Ishikawa (cell line): ENCODE results near the gene ASXL1.
A peak's percentile ranks its signal among the peaks of the same experiment; 100 is the strongest.

Source experiments
- CEBPB ChIP-seq: IDR thresholded peaks from 2 replicates; pipeline ENCODE4 v1.6.1; 2012
- CREB1 ChIP-seq: IDR thresholded peaks from 2 replicates; pipeline ENCODE4 v1.6.1; 2012; ENCODE audit warnings: low read depth
- EGR1 ChIP-seq: IDR thresholded peaks from 2 replicates; pipeline ENCODE4 v1.6.1; 2012
- EP300 ChIP-seq: IDR thresholded peaks from 2 replicates; pipeline ENCODE4 v1.6.1; 2012; ENCODE audit warnings: borderline replicate concordance
- FOXM1 ChIP-seq: IDR thresholded peaks from 2 replicates; pipeline ENCODE4 v1.6.1; 2012; ENCODE audit warnings: low read depth, borderline replicate concordance
- NFIC ChIP-seq: IDR thresholded peaks from 2 replicates; pipeline ENCODE4 v1.6.1; 2012
- RAD21 ChIP-seq: IDR thresholded peaks from 2 replicates; pipeline ENCODE4 v1.6.1; 2012; ENCODE audit warnings: low read depth
- TAF1 ChIP-seq: IDR thresholded peaks from 2 replicates; pipeline ENCODE4 v1.6.1; 2012; ENCODE audit warnings: low read depth, mild to moderate bottlenecking
- TCF12 ChIP-seq: IDR thresholded peaks from 2 replicates; pipeline ENCODE4 v1.6.1; 2012; ENCODE audit warnings: low read depth
- TEAD4 ChIP-seq: IDR thresholded peaks from 2 replicates; pipeline ENCODE4 v1.6.1; 2012
- YY1 ChIP-seq: IDR thresholded peaks from 2 replicates; pipeline ENCODE4 v1.6.1; 2012; ENCODE audit warnings: low read depth
- ZBTB7A ChIP-seq: IDR thresholded peaks from 2 replicates; pipeline ENCODE4 v1.6.1; 2012; ENCODE audit warnings: low read depth
- TF ChIP-seq, protein P1 (sequence below): IDR thresholded peaks from 2 replicates; pipeline ENCODE4 v1.6.1; 2012; ENCODE audit warnings: low read depth, mild to moderate bottlenecking
- TF ChIP-seq, protein P2 (sequence below): IDR thresholded peaks from 2 replicates; pipeline ENCODE4 v1.6.1; 2012
- TF ChIP-seq, protein P3 (sequence below): IDR thresholded peaks from 2 replicates; pipeline ENCODE4 v1.6.1; 2012

Gene ASXL1

DNA sequence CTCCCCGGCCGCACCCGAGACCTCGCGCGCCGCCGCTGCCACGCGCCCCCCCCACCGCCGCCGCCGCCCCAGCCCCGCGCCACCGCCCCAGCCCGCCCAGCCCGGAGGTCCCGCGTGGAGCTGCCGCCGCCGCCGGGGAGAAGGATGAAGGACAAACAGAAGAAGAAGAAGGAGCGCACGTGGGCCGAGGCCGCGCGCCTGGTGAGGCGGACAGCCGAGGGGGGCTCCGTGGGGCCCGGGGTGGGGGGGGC lies 426 bp downstream of the ASXL1 start:
- TF ChIP-seq, protein P1, sequence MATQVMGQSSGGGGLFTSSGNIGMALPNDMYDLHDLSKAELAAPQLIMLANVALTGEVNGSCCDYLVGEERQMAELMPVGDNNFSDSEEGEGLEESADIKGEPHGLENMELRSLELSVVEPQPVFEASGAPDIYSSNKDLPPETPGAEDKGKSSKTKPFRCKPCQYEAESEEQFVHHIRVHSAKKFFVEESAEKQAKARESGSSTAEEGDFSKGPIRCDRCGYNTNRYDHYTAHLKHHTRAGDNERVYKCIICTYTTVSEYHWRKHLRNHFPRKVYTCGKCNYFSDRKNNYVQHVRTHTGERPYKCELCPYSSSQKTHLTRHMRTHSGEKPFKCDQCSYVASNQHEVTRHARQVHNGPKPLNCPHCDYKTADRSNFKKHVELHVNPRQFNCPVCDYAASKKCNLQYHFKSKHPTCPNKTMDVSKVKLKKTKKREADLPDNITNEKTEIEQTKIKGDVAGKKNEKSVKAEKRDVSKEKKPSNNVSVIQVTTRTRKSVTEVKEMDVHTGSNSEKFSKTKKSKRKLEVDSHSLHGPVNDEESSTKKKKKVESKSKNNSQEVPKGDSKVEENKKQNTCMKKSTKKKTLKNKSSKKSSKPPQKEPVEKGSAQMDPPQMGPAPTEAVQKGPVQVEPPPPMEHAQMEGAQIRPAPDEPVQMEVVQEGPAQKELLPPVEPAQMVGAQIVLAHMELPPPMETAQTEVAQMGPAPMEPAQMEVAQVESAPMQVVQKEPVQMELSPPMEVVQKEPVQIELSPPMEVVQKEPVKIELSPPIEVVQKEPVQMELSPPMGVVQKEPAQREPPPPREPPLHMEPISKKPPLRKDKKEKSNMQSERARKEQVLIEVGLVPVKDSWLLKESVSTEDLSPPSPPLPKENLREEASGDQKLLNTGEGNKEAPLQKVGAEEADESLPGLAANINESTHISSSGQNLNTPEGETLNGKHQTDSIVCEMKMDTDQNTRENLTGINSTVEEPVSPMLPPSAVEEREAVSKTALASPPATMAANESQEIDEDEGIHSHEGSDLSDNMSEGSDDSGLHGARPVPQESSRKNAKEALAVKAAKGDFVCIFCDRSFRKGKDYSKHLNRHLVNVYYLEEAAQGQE: no peak
- TF ChIP-seq TAF1 (no peak), NFIC (no peak), YY1 (no peak), TEAD4 (no peak)

DNA sequence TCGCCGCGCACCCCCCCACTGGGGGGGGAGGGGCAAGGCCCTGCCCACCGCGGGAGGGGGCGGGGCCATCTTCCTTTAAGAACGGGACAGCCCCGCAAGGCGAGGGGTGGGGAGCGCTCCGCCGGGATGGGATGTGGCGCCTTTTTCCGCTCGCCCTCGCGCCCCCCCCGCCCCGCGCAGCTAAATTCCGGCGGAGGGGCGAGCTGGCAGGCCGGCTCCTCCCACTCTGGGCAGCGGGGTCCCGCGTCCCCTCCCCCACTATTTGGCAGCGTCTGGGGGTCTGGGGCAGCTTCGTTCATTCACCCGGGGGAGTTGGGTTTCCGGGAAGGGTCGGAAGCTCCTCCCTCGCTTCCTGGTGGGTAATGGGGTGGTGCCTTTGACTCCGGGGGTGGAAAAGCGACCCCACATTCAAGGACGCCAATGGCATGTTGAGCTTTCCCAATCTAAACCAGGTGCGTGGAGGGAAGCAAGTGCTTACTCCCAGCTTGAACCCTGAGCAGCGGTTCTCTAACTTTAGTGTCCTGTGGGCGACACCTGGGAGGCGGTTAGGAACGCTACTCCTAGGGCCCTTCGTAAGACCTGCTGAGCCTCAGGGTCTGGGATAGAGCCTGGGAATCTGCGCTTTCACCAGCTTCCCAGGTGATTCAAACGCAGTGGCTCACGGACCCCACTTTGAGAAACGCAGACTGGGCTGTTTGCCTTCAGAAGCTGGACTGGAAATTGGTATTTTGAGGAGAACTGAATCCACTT lies 927 bp downstream of the ASXL1 start:
- TF ChIP-seq EP300 (no peak), EGR1 (no peak), YY1 (no peak), TAF1 (no peak), ZBTB7A (peak; percentile 97), CEBPB (no peak), RAD21 (0 out of 2 replicates have a peak, but pooled peaks have one; percentile 2), TCF12 (no peak), NFIC (no peak), FOXM1 (no peak), TEAD4 (peak; percentile 43; the same call in 1 of the 2 replicates), CREB1 (no peak)
- TF ChIP-seq, protein P1: no peak
- TF ChIP-seq, protein P2, sequence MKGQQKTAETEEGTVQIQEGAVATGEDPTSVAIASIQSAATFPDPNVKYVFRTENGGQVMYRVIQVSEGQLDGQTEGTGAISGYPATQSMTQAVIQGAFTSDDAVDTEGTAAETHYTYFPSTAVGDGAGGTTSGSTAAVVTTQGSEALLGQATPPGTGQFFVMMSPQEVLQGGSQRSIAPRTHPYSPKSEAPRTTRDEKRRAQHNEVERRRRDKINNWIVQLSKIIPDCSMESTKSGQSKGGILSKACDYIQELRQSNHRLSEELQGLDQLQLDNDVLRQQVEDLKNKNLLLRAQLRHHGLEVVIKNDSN: no peak
- TF ChIP-seq, protein P3, sequence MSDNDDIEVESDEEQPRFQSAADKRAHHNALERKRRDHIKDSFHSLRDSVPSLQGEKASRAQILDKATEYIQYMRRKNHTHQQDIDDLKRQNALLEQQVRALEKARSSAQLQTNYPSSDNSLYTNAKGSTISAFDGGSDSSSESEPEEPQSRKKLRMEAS: no peak; the same call in 1 of the 2 replicates

DNA sequence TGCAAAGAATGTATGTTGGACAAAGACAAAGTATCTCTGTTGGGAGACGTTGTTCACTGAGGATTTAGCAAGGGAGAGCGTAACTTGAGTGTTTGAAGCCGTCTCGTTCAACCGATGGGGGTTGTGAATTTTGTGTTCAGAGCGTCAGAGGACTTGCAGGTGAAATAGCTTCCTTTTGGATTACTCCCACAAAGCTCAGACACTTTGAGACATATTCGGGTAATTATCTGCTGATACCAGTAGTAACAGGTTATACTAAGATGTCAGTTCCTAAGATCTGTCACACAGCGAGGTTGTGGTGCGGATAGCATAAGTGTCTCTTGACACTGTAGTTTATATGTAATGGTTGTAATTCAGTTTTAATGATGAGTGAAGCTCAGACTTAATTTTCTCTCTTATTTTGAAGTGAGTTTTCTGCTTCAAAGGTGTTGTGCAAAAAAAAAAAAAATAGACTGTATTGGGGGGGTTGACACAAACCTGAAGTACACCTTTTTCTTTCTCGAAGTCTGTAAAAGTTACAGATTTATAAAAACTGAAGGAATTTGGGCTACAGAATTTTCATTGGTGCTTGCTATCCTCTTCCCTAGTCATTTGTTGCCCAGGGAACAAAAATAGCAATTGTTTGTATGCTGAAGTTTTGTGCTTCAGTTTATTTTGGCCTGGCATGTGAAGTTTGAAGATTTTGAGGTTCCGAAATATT lies 1.7 kb downstream of the ASXL1 start:
- TF ChIP-seq CEBPB (no peak), EP300 (no peak), ZBTB7A (no peak), TAF1 (no peak), TEAD4 (no peak), NFIC (no peak), RAD21 (no peak), FOXM1 (no peak), YY1 (no peak), CREB1 (no peak), TCF12 (no peak), EGR1 (no peak)
- TF ChIP-seq, protein P1: no peak
- TF ChIP-seq, protein P3: no peak

DNA sequence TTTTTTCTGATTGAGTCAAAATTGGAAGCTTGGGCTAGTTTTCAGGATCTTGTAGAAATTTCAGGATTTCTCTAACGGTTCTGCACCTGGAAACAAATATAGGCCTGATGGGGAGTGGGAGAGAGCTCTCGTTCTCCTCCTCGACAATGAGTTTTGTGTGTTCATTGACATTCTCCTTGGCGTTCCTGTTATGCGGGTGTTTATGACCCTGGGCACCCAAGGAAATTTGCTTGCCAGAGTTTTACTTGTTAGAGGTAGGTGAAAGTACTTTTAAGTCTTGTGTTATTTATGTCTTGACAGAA lies 2.2 kb downstream of the ASXL1 start:
- TF ChIP-seq TAF1: no peak
- no peak for TF ChIP-seq YY1
- TF ChIP-seq EGR1: no peak
- TF ChIP-seq, protein P1: no peak
- TF ChIP-seq, protein P2: no peak
- no peak for TF ChIP-seq TEAD4
- no peak for TF ChIP-seq ZBTB7A
- no peak for TF ChIP-seq TCF12
- TF ChIP-seq CREB1: no peak
- no peak for TF ChIP-seq FOXM1
- no peak for TF ChIP-seq EP300
- TF ChIP-seq, protein P3: no peak
- TF ChIP-seq NFIC: no peak
- TF ChIP-seq CEBPB: no peak
- no peak for TF ChIP-seq RAD21
